Measurements from ENCODE around the gene DPP7. TPM values are rescaled to one million over a fixed set of nuclear protein-coding genes. Genes with fewer than 3 reads are reported as not detected.
A peak's percentile ranks its signal among the peaks of the same experiment; 100 is the strongest.

The DPP7 gene
- total and polyA plus RNA-seq, 2 donors (not counting 1 experiment from before 2014, with no cell fraction given) = 324 to 506 TPM

DNA sequence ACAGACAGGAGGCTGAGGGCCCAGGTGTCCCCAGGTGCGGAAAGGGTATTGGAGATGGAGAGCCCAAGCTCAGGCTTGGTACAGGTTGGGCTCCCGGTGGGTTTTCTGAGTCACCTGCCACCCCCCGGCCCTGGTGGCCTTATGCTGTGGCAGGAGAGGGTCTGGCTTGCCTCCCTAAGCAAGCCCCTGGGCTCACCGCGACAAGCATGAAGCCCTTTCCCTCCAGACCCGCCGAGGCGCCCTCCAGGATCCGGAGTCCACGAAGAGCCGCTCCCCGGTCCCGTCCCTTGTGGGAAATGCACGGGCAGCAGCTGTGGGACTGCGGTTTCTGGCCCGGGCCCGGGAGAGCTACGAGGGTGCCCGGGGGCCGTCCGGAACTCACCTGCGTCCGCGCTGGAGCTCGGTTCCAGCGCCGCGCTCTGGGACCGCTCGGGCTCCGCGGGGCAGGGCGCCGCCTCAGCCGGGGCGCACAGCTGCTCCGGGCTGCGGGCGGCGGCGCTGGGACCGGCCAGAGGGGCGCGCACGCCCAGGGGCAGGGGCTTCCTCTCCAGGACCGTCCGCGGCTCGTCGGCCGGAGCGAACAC lies 44.9 kb downstream of the DPP7 start:
- no peak overlapping the region for H3K9ac ChIP-seq (ENCODE audit: low read length)
- DNase-seq (no peak), ATAC-seq (ENCODE audit: low read depth) (no peak)
- ChIA-PET CTCF (interaction anchor here (0.5 to 6.7 kb wide), 11 partner anchors 10 to 227 kb away, joined by 3 to 49 read pairs (median 5); partner anchors contain the start of genes ABCA2, AJM1, MAN1B1 and NPDC1), POLR2A (interaction anchor here (0.6 to 2.4 kb wide), 4 partner anchors 16 to 158 kb away, joined by 3 to 19 read pairs (median 8); partner anchors contain the start of genes MAN1B1 and RNF224)
- H3K4me1 ChIP-seq (ENCODE audit: control insufficient read depth in 2 of 2, insufficient read depth in 2 of 2, low read length in 2 of 2) = peaks cover 16 to 31% of the 10 kb centered on the region in 2 donors
- H4K20me1 ChIP-seq (ENCODE audit: control insufficient read depth, insufficient read depth, low read length, poor library complexity, severe bottlenecking) = peaks cover 8% of the 10 kb centered on the region
- no peak overlapping the region for H3K27ac ChIP-seq (ENCODE audit: low read length in 2 of 2)
- H3K9me3 ChIP-seq (ENCODE audit: control extremely low read depth in 1 of 3, control insufficient read depth in 2 of 3, insufficient read depth in 1 of 3, low read length in 2 of 3) = peaks cover 0 to 7% (median 0%) of the 10 kb centered on the region in 3 donors
- peak overlapping the region; percentile 79 for H3K4me2 ChIP-seq (replicated peaks; ENCODE audit: low read depth, low read length, poor library complexity, severe bottlenecking)
- 6% methylated on average over 52 of the region's 52 CpGs for WGBS (ENCODE audit: insufficient coverage)
- H3K27ac Mint-ChIP-seq = no peak overlapping the region
- no peaks in the 10 kb centered on the region for H3K9me3 Mint-ChIP-seq (ENCODE audit: insufficient read depth)
- H3K4me1 Mint-ChIP-seq = peaks cover 19% of the 10 kb centered on the region
- no peaks in the 10 kb centered on the region for H3K79me2 ChIP-seq (ENCODE audit: control insufficient read depth, insufficient read depth, low read length)
- TF ChIP-seq EZH2 (IDR thresholded peaks at IDR 0.05; ENCODE audit: borderline replicate concordance, insufficient read depth, low read depth, low read length, poor library complexity, severe bottlenecking) (no peak), CTCF (IDR thresholded peaks at IDR 0.05) (no peak)
- intact Hi-C loops (cut with micrococcal nuclease) = loop anchor here (1.0 to 5.0 kb wide), 3 partner anchors 17 to 131 kb away; partner anchors contain the start of genes FUT7, MAN1B1 and TPRN
- H3K4me3 Mint-ChIP-seq = peak overlapping the region; percentile 16
- H3K36me3 ChIP-seq (replicated peaks in 1 of 2; ENCODE audit: control extremely low read depth in 1 of 2, control insufficient read depth in 1 of 2, extremely low read depth in 1 of 2, insufficient read depth in 2 of 2, low read length in 1 of 2) = no peaks in the 10 kb centered on the region
- H2AFZ ChIP-seq (ENCODE audit: insufficient read depth, low read depth, low read length, poor library complexity, severe bottlenecking) = no peak overlapping the region
- peak overlapping the region in 2 of 5 experiments; percentile 15 to 47 for H3K4me3 ChIP-seq (ENCODE audit: control extremely low read depth in 1 of 5, extremely low read depth in 1 of 5, insufficient read depth in 1 of 5, low read depth in 2 of 5, low read length in 4 of 5)
- H3K27me3 Mint-ChIP-seq = peaks cover 3% of the 10 kb centered on the region
- peaks cover 0 to 15% (median 1%) of the 10 kb centered on the region in 4 experiments for H3K27me3 ChIP-seq (replicated peaks in 1 of 4; ENCODE audit: control extremely low read depth in 1 of 4, control insufficient read depth in 3 of 4, insufficient read depth in 4 of 4, low read length in 3 of 4)
